Fibroblast of pulmonary artery (primary cell): ENCODE measurements around the gene RBSN.

Source experiments
- DNase-seq: peaks from one replicate; pipeline ENCODE4 v3.0.0-alpha.2; 2010; ENCODE audit warnings: low read depth
- H3K4me3 ChIP-seq: replicated peaks from 2 replicates; pipeline ENCODE4 v1.5.1; 2011; ENCODE audit warnings: low read depth, mild to moderate bottlenecking, control low read depth, low read length, moderate library complexity
- TF ChIP-seq, protein P1 (sequence below): IDR thresholded peaks from 2 replicates; pipeline ENCODE4 v1.5.1; 2011; ENCODE audit warnings: mild to moderate bottlenecking, control low read depth, low read length, inconsistent platforms; ENCODE audit errors: missing control alignments

RBSN gene

DNA sequence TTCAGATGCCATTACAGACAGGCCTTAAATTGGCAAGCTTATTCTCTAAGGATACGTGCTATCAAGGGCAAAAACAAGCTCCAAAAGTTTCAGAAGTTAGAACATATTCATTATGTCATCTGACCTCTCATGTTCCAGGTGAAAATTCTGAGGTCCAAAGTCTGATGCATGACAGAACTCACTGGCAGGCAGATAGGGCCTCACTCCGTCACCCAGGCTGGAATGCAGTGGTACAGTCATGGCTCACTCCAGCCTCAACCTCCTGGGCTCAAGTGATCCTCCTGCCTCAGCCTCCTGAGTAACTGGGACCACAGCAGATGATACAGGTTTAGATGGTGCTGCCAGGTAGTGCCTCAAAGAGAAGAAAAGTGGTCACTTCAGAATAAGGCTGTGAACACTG is 49.4 kb downstream of the RBSN start:
- no peak for DNase-seq
- no peak overlapping the region for H3K4me3 ChIP-seq
- TF ChIP-seq, protein P1, sequence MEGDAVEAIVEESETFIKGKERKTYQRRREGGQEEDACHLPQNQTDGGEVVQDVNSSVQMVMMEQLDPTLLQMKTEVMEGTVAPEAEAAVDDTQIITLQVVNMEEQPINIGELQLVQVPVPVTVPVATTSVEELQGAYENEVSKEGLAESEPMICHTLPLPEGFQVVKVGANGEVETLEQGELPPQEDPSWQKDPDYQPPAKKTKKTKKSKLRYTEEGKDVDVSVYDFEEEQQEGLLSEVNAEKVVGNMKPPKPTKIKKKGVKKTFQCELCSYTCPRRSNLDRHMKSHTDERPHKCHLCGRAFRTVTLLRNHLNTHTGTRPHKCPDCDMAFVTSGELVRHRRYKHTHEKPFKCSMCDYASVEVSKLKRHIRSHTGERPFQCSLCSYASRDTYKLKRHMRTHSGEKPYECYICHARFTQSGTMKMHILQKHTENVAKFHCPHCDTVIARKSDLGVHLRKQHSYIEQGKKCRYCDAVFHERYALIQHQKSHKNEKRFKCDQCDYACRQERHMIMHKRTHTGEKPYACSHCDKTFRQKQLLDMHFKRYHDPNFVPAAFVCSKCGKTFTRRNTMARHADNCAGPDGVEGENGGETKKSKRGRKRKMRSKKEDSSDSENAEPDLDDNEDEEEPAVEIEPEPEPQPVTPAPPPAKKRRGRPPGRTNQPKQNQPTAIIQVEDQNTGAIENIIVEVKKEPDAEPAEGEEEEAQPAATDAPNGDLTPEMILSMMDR, result no peak

DNA sequence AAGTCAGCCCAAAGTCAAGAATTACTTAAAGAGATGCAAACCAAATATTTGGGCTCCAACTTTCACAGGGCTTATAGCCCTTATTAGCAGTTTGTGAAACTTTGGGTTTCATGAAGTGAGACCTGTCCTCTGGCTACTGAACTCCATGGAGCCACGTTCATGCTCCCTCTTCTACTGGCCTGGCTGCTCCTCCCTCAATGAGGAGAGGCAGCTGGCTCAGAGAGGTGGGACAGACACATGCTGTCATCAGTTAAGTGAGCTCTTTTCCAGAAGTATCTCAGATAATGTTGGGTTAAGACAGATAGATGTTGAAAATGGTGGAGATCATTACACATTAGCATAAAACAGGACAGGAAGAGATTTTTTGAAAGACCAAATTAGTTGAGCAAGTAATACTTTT is 53.3 kb downstream of the RBSN start:
- DNase-seq, result no peak
- H3K4me3 ChIP-seq, result no peak overlapping the region
- TF ChIP-seq, protein P1, result no peak

DNA sequence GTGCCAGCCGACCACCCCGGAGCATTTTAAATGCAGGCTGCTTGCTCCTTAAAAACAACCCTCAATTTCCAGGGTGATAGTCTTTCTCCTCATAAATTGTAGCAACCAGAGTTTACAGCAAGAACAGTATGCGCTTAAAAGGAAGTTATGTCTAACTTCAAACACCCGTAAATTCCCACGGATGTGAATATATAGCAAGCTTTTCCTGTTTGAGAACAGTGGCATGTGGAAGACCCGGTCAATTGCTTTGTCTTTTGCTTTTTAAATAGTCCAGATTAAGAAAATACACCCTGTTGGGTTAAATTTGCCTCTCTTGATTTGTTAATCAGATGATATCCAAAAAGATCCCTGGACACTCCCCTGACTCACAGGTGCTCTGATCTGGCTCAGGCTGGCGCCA is 54.6 kb downstream of the RBSN start:
- TF ChIP-seq, protein P1, result no peak
- no peak overlapping the region for H3K4me3 ChIP-seq
- DNase-seq, result no peak

DNA sequence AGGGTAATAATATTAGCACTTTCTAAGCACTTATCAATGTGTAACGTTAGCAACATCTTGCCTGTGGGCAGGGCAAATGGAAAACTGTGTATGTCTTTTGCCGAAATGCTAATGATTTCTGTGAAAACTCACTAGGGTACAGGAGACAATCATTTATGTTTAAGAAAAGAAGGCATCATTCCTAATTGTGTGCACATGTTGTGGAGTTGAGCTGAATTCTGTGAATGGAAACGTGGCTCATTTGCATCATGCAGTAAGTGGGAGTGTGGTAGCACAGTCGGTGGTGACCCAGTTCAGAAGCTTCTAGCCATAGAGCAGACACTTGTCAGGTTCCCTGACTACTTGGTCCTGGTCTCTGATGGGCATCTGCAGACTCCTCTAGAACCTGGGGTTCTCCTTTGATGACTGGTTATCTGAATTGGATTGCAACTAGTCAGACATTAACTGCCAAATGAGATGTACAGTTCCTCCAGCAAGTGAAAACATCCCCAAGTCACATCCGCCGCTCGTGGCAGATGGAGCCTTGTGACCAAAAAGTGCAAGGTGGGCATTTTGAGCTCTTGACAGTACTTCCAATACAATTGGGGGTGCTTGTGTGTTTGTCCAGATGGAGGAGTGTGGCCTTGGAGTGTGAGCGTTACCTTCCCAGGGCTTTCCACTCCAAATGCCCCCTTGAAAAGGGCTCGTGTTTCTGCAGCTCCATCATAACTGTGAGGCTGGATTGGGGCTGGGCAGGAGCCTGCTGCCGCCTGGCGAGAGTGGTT is 55.4 kb downstream of the RBSN start:
- DNase-seq, result no peak
- no peak overlapping the region for H3K4me3 ChIP-seq
- TF ChIP-seq, protein P1, result no peak

GRCh38 chr3:15042936-15043335 is 56.0 kb downstream of the RBSN start:
- no peak overlapping the region for H3K4me3 ChIP-seq
- TF ChIP-seq, protein P1, result no peak

DNA sequence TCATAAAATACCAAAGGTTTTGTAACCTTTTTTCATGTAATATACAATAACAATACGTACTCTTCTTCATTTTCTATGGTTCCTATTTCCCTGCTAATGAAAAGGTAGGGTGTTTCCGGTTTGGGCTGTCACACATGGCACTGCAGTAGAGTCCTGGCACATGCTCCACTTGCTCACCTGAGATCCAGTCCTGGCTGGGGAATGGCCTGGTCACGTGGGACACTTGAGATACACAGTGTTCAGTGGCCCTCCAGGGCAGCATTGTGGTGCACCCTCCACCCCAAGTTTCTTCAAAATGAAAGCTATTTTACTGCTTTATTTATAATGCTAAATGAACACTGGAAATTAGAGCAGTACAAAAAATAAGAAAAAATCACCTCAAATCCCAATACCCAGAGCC is 57.0 kb downstream of the RBSN start:
- no peak for DNase-seq
- TF ChIP-seq, protein P1, result no peak
- no peak overlapping the region for H3K4me3 ChIP-seq

More at GRCh38 chr3:15042936-15043335, 56.0 kb downstream of the RBSN start:
- DNase-seq, result peak; percentile 39

- TF ChIP-seq, protein P1, result no peak
- DNase-seq, result peak; percentile 14
- no peak overlapping the region for H3K4me3 ChIP-seq
Observed at GRCh38 chr3:15040844-15041243, 58.1 kb downstream of the RBSN start.
